NCI-H2227 treated with DMSO at 0.1 percent for 48 hours (cell line): ENCODE data around the gene ZNF292.
"Not testable (repeated sequence)": the region's sequence is repeated elsewhere in the genome, so short reads cannot be mapped to it uniquely, and the experiment has no call there.

Experiments used
- DNase-seq: peaks from one replicate; lab custom pipeline; 2025; lab: John Stamatoyannopoulos, UW

The ZNF292 gene

DNA sequence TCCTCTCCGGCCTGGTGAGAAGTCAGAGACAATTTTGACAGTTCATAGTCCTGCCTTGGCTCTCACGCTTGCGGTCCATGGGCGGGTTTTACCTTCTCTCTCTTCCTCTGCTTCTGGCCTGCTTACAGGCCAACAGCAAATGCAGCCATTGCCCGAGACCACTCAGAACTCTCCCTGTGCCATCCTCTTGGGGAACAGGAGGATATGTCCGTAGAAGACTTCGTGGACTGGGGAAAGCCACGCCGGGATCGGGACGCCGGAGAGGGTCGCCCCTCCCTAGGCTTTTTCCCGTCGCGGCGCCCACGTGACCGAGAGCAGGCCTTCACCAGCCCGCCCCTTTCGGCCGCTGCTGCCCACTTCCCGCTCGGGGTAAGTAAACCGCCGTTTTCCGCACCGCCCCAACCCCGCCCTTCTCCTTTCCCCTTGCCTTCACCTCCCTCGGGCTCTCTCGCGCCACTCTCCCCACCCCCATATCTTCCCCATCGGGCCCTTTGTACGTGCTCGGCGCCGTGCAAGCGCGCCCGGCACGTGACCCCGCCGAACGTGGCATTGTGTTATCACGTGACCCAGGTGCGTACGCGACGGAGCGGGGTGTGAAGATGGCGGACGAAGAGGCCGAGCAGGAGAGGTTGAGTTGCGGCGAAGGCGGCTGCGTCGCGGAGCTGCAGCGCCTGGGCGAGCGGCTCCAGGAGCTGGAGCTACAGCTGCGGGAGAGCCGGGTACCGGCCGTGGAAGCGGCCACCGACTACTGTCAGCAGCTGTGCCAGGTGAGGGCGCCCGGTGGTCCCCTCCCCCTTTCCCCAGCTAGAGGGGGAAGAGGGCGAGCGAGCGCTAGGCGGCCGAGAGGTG lies at the start of gene ZNF292:
ZNF292 (plus strand) TSS at position 573 of the 849 bp plus-strand sequence; CDS start at position 600, 27 bp downstream.
- DNase-seq, result peak; percentile 90

GRCh38 chr6:87105823-87106222 lies 49.5 kb upstream of the ZNF292 start:
- no peak for DNase-seq

DNA sequence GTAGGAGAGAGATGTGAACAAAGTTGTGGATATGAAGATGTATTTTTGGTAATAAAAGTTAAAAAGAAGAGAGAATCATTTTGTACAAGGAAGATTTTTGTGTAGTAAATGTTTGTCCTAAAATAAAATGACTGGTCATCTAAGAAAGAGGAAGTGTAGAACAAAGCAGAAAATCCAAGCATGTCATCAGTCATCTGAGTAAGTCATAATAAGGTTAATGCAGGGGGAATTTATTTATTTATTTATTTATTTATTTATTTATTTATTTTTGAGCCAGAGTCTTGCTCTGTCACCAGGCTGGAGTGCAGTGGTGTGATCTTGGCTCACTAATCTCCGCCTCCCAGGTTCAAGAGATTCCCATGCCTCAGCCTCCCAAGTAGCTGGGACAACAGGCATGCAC lies 44.7 kb upstream of the ZNF292 start:
- DNase-seq, result no peak

GRCh38 chr6:87115402-87116135 lies 39.8 kb upstream of the ZNF292 start:
- DNase-seq, result no peak

DNA sequence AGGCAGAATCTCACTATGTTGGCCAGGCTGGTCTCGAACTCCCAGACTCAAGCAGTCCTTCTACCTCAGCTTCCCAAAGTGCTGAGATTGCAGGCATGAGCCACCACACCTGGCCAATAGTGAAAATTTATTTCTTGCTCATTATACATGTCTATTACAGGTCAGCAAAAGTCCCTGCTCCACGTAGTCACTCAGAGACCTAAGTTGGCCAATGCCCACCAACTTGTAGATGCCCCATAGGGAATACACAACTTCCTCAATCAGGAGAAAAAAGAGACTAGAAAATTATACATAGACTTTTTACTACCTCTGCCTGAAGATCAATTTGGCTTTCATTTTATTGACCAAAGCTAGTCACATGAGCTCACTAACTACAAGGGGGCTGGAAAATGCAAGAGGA lies 38.4 kb upstream of the ZNF292 start:
- DNase-seq, result no peak

DNA sequence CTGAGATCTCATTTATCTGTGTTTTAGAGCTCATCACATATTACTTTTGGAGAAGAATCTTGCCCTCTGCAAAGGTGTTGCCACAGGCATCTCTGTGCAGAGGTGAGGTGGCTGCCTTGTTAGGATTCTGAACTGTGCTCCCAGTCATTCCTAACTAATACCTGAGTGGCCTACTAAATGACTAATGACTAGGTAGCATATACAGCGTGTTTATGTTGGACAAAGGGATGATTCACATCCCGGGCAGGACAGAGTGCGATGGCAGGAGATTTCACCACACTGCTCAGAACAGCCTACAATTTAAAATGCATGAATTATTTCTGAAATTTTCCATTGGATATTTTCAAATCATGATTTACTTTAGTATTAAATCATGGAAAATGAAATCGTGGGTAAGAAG lies 37.3 kb upstream of the ZNF292 start:
- DNase-seq, result no peak

- DNase-seq, result no peak
Measured at GRCh38 chr6:87122477-87122876, 32.9 kb upstream of the ZNF292 start.

- no peak for DNase-seq
Measured at GRCh38 chr6:87124074-87124473, 31.3 kb upstream of the ZNF292 start.

- DNase-seq, result no peak
Measured at GRCh38 chr6:87126501-87126900, 28.9 kb upstream of the ZNF292 start.

GRCh38 chr6:87127737-87128136 lies 27.6 kb upstream of the ZNF292 start:
- no peak for DNase-seq

GRCh38 chr6:87136963-87137362 lies 18.4 kb upstream of the ZNF292 start:
- no peak for DNase-seq

DNA sequence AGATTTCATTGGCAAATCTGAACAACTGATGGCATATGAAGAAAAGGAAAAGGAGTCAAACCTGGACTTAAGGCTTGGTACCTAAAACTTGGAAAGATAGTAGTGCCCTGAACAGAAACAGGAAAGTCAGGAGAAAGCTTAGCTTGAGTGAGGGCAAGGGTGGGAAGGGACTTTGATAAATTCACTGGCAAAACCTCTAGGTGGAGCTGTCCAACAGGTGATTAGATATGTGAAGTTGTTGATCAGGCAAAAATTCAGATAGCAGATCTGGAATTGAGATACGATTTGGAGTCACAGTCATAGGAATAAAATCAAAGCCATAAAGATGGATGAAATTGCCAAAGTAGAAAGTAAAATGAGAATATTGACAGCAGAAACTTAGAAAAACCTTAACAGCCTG lies 16.1 kb upstream of the ZNF292 start:
- DNase-seq, result no peak

DNA sequence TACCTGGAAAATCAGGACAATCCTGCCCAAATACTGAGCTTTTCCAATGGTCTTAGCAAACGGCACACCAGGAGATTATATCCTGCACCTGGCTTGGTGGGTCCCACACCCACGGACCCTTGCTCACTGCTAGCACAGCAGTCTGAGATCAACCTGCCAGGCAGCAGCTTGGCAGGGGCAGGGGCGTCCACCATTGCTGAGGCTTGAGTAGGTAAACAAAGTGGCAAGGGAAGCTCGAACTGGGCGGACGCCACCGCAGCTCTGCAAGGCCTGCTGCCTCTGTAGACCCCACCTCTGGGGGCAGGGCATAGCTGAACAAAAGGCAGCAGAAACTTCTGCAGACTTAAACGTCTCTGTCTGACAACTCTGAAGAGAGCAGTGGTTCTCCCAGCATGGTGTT lies 15.4 kb upstream of the ZNF292 start:
- DNase-seq, result not testable (repeated sequence)

- DNase-seq, result no peak
Measured at GRCh38 chr6:87146363-87146762, 9.0 kb upstream of the ZNF292 start.

- DNase-seq, result no peak
Measured at GRCh38 chr6:87150406-87150805, 5.0 kb upstream of the ZNF292 start.

- peak; percentile 56 for DNase-seq
Measured at GRCh38 chr6:87151471-87151780, 3.9 kb upstream of the ZNF292 start.

GRCh38 chr6:87151781-87152525 lies 3.4 kb upstream of the ZNF292 start:
- peak; percentile 57 for DNase-seq

DNA sequence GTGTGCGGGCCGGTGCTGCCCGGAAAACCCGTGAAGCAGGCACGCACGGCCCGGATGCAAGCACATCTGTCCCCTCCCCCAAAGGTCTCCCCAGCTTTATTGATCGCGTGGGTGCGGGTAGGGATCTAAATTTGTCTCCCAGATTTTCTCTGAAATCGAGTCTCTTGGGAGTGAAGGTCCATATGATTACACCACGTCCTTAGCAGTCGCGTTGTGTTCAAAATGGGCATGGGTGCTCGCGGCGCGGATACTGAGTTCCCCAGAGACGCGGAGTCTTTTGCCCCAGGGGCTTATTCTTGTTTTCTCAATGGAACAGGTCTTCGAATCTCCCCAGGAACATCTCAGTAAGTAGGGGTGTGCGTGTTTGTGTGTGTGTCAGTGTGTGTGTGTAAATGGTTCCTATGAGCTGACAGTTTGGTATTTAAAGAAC lies 2.8 kb upstream of the ZNF292 start:
- DNase-seq, result no peak

DNA sequence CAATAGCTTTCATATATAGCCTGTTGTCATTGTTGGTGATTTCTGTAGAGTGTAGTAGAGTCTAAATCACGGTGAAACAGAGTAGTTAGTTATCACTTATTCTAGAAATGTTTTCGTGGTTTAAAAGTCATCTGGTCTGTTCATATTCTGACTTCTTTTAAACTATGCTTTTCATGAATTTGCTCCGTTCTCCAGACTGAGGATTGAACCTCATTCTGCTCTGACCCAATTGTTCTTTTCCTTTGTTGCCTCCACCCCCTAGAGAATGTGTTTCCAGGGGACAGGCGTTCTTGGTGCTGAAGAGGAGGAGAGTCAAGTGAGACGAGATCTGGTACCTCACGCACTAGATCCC lies 748 bp upstream of the ZNF292 start:
- no peak for DNase-seq

DNA sequence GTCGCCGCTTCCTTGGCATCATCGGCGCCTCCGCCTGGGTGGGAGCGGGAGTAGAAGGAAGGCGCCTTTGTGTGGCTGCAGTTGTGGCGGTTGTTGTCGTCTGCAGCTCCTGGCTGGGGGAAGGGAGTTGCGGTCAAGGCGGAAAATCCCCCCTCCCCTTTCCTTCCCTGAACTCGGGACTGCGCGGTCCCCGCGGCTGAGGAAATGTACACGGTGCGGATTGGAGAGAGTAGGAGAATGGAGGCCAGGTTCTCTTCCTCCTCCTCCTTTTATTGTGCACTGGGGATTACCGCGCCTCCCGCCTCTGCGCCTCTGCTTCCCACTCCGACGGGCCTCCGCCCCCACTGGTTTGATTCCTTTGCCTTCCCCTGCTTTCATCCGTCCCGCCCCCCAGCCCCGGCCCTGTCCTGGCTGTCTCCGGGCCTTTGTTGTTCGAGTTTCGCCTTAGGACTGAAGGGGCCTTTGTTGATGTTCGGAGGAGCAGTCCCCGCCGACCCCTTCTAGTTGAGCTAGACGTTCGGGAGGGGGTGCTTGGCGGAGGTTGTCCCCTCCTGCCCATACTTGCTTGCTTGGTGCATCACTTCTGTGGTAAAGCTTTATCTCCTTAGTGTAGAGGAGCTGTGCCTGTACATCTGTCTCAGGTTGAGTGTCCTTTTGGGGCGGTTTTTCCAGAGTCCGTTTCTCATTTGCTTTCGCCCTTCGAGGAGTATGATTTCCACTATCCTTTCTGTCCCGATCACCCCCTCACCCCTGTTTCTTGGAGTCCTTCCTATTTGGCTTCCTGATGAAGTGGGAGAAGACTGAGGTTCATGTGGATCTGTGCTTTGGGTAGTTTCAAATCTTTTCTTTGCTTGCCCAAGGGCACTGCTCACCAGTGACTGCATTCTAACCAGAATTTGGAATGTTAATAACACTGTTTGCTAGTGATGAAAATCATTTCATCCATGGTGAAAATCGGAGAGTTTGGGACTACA lies 764 bp downstream of the ZNF292 start:
- no peak for DNase-seq

- not testable (repeated sequence) for DNase-seq
Measured at GRCh38 chr6:87157596-87157995, 2.2 kb downstream of the ZNF292 start.

GRCh38 chr6:87161299-87161698 lies 5.9 kb downstream of the ZNF292 start:
- no peak for DNase-seq
